Stimulated activated CD4-positive, alpha-beta T cell treated with anti-CD3 and anti-CD28 coated beads, Interleukin-12 subunit alpha, Interleukin-12 subunit beta, amount 100 ng/mL, for 4 hours (primary cell): Measurements from ENCODE around the gene MOCOS.
A peak's percentile ranks its signal among the peaks of the same experiment; 100 is the strongest.

Source experiments
- DNase-seq: peaks from one replicate; pipeline ENCODE4 v3.0.0-alpha.2; 2020

MOCOS gene

DNA sequence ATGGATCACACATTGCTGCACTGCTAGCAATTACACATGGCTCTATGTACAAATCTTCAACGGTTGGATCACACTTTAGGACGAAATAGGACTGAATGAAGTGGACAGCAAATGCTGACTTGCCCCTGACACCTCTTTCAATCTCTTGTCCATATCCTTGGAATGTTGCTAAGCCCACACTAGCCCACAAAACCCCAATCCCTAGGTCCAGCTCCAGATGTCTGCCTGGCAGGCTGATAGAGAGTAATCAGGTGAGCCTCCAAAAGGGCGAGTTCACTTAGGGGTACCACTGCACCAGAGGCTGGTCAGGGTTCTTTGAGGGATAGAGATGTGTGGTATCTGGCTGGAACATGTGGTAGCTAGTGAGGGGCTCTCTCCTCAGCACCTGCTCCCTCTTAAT, 91.7 kb downstream of the MOCOS start:
- no peak for DNase-seq

DNA sequence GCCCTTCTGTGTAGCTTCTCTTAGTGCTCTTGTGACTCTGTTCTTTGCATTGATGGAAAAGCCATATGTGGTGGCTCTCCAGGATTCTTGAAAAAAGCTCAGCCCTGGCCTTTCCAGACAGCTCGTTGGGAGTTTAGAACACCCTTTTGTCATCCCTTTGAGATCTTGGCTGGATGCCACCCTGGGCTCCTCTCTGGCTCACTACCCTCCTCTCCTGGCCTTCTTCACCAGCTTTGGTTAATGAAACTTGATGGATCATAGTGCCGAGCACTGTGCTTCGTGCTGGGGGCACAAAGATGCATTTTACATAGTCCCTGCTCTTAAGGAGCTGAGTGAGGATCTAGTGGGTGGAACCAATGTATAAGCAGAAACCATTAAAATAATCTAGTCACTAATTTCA, 94.6 kb downstream of the MOCOS start:
- DNase-seq: no peak

DNA sequence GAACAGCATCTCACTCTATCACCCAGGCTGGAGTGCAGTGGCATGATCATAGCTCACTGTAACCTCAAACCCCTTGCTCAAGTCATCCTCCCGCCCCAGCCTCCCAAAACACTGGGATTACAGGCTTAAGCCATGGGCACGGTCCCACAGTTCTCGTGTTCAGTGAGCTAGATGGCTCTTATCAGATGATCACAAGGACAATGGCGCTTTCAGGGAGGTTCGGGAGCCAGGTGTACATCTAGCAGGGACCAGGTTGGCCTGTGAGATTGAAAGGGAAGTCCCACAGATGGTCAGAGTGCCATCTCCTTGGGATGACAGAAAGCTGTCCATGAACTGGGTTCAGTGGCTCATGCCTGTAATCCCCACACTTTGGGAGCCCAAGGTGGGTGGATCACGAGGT, 96.2 kb downstream of the MOCOS start:
- DNase-seq: no peak

DNA sequence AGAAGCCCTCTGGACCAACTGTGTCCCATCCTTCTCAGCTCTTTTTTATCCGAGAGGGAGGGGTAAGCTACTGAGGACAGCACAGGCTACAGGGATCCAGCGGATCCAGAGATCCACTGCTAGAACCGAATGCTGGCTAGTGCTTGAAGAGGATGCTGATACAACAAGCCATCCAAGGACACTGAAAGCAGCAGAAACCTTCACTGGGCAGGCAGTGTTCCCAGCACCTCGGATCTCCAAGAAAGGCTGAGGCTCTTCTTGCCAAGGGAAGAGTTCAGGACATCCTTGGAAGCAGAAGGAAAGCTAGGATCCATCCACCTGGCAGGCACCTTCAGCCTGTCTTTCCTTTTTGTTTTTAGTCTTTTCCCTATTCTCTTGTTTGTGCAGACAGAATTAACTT, 97.0 kb downstream of the MOCOS start:
- no peak for DNase-seq

DNA sequence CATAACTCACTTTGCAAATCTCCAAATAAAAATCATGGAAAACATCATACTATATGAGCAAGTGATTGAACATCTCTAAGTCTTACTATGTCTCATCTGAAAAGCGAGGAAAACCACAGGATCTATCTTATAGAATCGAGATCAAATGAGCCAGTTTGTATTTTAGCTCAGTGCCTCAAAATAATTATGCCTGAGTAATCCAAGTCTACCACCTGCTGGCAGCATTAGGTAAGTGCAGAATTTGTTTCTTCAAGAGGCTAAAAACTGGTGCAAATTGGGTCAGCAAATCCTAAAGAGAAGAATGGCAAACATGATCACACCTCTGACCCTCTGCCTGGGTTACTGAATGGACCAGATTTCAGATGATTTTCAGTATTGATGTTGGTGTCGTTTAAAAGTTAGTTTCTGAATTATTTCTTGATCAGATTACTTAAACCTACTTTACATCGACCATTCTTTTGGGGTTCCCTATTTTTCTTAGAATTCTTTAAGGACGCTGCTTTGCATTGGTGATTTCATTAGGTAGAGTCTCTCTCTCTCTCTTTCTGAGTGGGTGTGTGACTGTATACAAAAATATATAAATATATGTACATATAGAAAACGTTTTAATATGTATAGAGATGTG, 97.5 kb downstream of the MOCOS start:
- no peak for DNase-seq

DNA sequence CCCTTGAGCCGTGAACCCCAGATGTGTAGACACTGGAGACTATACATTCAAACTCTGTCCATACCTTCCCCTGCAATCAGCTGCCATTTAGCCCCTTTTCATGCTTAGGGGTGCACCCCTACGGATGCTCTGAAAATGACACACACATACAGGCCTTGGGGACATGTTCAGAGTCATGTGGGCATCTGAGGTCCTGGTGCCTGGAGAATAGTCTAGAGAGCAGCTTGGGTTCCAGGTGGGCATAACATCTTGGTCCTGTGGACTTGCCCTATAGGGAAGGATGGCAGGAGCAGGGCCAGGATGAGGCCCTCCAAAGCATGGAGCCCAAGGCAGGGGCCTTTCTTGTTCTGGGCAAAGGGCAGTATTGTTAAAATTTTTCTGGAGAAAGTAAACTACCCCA, 100.4 kb downstream of the MOCOS start:
- no peak for DNase-seq

DNA sequence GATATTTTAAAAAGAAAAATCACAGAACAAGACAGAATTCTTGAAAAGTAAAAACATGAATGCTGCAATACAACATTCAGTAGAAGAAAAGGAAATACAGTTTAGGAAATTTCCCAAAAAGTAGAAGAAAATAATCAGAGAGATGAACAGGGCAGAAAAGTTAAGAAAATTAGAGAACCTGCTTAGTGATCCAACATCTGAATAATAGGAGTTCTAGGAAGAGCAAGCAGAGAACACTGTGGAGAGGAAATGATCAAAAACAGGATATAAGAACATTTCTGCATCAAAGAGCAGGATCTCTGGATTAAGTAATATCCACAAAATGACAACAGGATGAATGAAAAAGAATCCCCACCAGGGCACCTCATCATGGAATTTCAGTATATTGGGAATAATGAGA, 101.4 kb downstream of the MOCOS start:
- DNase-seq: no peak

DNA sequence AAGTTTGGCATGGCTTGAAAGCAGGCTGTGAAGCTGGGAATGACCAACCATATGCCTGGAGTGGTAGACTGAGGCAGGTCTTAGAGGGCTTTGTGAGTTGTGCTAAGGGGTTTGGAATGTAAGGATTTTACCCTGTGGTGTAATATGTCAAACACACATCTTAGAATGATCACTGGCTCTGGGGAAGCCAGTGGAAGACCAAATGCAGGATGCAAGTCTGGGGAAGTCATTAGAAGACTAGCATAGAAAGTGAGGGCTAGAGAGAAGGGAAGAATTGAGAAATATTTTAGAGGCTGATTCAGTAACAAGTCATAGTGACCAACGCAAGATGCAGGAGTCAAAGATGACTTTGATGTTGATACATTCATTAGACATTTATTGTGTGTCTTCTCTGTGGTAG, 106.7 kb downstream of the MOCOS start:
- no peak for DNase-seq

DNA sequence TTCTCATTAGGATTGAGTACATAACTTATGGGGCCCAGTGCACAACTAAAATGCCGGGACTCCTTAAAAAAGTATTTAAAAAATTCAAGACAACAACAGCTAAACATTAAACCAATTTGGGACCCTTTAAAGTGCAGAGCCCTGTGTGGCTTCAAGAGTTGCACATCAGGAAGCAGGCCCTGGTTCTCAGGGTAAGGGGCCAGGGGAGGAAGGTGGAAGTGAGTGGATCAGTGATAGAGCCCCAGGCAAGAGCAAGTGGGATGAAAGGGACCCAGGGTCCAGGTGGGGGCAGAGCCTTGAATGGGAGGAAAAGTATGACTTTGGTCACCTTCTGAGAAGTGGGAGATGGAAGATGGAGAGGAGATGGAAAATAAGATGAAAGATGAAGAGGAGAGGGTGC, 107.9 kb downstream of the MOCOS start:
- no peak for DNase-seq

DNA sequence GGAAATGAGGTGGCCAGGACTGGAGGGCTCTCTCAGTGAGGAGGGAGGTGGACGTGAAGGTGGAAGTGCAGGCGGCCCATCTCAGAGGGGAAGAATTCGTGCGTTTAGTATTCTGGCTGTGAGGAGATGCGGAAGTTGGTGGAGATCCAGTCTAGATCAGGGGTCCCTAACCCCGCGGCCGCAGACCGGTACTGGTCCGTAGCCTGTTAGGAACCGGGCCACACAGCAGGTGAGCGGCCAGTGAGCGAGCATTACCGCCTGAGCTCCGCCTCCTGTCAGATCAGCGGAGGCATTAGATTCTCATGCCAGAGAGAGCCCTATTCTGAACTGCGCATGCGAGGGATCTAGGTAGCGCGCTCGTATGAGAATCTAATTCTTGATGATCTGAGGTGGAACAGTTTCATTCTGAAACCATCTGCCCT, 108.6 kb downstream of the MOCOS start:
- DNase-seq: no peak

DNA sequence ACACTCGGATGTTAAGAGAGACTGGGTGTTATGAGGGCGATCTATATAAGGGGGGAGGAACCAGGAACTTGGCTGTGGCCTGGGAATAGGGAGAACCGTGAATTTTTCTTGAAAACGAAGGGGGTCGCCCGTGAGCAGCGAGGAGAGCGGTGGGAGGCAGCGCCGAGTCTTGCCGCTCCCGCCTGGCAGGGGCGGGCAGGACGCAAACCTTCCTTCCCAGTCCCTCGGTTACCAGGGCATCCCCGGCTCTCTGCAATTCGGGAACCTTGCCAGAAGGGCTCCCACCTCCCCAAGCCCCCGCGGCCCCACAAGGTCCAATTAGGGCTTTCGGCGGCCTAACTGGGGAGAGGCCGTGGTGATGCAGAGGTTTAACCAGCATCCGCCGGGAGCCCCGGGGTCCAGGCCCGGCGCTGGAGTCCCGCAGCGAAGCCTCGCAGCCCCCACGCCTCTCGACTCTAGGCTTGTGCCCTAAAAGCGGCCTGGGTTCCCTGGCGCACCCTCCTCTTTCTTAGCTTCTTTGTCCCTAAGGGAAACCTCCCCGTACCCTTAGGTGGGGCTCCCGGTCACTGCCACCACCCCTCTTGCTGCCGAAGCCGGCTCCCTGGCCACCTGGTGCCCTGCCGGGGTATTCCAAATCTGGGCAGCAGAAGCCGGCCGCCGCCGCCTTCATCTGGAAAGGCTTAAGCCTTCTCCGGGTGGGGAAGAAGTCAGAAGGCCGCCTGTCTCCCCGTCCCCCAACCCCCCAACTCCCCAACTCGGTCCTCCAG, 109.5 kb downstream of the MOCOS start:
- peak; percentile 3 for DNase-seq

DNA sequence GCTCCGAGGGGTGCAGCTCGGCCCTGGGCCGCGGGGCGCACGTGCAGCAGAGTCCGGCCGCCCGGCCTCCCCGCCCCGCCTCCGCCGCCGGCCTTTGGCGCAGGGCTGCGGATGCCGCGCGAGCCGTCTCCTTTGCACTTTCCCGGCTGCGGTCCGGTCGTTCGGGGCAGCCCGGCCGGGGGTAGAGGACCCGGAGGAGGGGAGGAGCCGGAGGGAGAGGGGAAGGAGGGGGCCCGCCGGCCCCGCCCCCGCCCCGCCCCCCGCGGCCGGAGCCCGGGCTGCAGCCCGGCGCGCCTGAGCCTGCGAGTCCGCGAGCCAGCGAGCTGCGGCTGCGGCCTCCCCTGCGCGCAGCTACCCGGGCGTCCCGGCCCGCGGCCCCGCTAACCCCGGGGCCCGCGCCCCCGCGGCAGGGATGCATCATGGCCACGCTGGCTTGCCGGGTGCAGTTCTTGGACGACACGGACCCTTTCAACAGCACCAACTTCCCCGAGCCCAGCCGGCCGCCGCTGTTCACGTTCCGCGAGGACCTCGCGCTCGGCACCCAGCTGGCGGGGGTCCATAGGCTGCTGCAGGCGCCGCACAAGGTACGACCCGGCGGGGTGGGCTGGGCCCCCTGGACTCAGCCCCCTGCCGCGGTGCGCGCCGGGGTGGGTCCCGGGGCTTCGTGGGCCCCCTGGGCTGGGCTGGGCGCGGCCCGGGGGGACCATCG, 110.3 kb downstream of the MOCOS start, which contains the start of gene FHOD3:
TSS of gene FHOD3 (plus strand) at position 297 of the 709 bp plus-strand sequence. CDS start at position 420, 123 bp downstream.
- peak; percentile 5 for DNase-seq

DNA sequence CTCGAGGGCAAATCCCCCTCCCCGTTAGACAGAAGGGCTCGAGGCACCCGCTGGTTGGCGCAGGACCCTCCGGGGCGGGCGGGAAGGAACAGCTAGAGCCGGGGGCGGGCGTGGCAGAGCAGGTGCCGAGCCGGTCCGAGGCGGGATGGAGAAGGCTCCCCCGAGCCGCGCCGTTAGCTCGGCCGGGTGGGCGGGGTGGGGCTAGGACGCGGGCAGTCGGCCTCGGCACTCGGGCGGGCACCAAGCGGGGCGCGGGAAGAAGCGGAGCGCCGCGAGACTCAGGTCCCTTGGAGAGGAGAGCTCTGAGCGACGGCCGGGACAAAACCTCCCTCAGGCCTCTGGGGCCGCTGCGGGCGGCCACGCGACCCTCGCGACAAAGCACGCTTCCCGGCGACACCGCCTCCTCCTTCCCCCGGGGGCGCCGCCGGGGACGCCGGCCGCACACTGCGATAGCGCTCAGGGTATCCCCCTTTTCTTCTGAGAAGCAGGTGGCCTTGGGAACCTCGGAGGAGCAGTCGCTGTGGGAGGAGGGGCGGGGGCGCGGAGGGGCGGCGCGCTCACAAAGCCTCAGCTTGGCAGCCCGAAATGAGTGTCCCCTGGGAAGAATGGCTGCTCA, 110.9 kb downstream of the MOCOS start:
- DNase-seq: no peak

DNA sequence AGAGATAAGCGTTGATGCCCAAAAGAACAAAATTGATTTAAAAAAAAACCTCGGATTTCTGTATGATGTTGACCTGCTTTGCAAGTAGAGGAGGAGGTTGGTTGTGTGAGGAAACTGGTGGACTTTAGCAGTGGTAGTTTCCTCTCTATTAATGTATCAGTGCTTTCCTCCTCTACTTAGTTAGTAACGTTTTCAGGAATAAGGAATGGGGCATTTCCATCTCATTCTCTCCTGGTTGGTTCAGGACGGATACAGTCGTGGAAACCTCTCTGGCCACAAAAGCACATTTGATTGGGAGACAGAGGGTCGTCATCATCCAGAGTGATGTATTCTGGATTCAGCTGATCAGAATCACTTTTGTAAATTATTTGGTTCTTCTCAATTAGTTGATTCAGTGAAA, 111.7 kb downstream of the MOCOS start:
- no peak for DNase-seq

DNA sequence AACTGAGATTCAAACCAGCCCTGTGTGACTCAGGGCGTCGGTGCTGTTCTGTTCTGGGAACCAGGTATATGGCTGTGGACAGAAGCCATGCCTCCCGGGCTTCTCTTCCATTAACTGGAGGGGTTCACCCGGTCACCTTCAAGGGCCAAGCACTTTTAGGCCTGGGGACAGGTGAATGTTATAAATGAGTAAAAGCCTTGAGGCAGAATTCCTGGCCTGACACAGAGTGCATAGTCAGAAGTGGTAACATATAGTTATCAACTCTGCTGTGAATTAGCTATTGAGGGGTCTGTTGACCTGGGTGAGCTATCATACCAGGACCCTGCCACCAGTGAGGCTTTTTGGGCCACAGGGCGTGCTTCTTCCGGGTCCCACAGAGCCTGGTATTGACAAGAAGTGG, 112.9 kb downstream of the MOCOS start:
- DNase-seq: no peak

DNA sequence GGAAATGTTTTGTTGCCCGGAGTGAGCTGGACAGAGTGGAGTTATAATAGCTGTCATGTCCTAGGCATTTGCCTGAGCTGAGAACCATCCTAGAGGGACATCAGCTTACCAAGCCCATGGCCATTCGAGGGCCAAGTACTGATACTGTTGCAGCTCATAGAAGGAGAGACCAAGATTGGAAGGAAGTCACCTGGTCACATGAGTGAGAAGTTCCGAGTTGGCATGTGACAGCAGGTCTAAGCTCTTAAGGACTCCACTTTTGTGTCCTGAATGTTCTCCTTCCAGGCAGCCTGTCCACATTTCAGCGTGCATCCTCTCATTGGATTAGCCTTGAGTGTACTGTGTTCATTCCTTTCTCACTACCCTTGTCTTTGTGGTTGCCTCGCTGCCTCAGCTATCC, 114.6 kb downstream of the MOCOS start:
- DNase-seq: no peak

DNA sequence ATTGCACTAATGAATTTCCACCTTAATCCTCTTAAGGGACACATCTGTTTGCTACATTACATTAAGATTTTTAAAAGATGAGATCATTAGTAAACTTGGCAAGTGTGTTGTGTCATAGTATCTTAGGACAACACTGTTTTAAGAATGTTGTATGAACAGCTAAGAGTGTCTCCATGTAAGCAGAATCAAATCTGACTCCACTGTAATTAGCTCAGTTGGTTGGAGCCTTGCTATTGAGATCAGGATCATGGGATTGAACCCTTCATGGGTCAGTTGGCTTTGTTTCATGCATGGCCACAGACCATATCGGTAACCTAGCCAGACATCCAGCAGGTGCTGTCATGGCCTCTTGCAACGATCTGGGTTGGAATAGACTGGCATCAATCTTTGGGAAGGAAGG, 115.4 kb downstream of the MOCOS start:
- no peak for DNase-seq

DNA sequence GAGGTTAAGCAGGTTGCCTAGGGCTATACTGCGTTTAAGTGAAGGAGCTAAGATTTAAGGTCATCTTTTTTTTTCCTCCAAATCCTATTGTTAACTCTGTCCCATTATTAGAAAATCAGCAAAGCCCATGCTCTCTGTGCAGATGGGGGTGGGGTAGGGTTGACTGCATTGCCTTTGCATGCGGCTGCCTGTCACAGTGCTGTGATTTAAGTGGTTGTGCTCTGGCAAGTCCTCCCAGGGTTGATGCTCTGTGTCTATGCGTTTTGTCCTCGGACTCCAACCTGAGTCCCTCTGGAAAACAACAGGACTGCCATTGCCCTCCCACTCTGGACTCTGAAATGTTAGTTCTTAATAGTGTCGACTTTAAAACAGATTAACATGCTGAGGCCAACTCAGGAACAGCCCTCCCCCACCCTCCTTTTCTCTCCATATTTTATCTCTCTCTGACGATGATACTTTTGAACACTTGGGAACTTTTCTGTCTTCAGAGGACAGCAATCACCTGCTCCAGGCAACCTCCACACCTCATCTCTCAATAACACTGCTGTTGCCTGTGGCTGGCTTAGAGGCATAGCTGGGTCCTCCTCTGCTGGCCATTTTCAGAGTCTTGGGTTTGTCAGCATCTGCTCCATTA, 116.0 kb downstream of the MOCOS start:
- no peak for DNase-seq

DNA sequence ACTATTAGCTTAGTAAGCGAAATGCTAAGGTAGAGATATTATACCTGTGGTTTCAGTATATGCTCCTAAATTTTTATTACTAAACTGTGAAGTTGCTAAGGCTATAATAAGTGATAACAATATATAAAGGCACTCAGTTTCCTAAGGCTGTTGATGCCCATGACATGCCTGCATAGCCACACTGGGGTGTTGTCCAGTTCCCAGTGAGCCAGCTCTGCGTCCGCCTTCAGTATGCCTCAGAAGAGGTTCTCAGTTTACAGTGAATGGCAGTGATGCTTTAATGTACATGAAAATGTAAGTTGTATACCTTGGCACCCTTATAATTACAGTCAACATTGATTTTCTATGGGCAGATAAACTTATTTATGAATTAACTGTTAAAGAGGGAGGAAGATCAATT, 117.4 kb downstream of the MOCOS start:
- DNase-seq: no peak

DNA sequence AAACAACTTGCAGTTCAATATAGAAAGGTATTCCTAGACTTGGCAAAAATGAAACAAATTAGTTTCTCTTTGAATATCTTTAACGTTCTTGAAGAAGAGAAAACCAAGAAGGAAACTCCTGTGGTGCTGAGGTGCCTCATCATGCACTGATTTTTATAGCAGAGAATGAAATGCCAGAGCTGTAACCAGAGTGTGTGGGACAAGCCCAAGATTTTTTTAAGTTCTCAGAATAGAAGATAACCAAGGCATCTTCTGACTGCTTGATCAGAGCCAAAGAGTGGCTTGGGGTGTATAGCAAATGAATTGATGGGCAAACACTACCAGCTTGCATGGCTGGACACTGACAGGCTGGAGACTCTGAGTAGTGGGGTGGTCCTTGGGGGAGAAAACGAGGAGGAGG, 118.1 kb downstream of the MOCOS start:
- DNase-seq: no peak

DNA sequence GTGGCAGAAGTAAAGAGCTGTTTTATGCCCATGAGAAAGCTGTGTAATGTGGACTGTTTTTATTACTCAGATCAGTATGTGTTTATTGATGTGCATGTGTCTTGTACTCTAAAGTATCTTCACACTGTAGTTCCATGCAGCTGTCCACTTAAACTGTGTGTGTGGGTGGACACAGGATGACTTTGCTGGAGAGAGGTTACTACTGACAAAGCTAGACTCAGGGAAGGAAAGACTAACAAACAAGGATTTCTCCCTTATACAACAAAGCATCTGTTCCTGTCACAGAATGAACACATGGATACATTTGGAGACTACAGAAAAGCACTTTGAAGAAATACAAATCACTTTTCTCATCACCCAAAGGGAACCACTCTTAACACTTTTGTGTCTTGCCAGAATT, 120.2 kb downstream of the MOCOS start:
- no peak for DNase-seq

DNA sequence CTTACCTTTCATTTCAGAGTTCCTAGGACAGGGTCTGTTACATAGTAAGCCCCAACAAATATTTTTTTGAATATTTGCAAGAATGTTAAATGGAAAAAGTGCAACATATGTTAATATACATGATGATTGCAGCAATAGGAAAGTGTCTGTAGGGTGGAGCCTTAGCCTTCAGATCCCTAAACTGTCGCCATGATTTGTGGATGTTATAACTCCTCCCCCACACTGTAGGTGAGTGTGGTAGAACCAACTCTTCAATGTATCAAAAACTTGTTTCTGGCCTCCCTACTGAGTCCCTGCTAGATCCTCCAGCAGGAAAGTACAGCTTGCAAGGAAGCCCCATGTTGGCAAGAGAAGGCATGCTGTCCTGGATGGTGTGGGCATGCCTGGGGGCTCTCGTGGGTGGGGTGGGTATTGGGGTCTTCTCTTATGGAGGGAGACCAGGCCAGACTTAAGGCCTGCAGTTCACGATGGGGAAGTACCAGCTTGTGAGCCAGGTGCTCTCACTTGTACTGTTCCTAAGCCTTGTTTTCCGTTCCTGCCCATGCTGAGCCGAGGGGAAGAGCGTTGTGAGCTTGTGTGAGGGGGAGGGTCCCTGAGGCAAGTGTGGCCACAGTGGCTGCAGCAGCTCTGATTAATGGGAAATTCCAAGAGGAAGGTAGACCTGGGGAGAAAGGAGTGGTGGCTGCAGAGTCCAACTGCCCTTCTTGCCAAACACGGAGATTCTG, 121.6 kb downstream of the MOCOS start:
- DNase-seq: no peak
